Measurements from ENCODE around the gene SEMA4A. TPM values are rescaled to one million over a fixed set of nuclear protein-coding genes. Genes with fewer than 3 reads are reported as not detected.

SEMA4A gene
- total RNA-seq, 1 donor from 2014 or later = 0.66 TPM

DNA sequence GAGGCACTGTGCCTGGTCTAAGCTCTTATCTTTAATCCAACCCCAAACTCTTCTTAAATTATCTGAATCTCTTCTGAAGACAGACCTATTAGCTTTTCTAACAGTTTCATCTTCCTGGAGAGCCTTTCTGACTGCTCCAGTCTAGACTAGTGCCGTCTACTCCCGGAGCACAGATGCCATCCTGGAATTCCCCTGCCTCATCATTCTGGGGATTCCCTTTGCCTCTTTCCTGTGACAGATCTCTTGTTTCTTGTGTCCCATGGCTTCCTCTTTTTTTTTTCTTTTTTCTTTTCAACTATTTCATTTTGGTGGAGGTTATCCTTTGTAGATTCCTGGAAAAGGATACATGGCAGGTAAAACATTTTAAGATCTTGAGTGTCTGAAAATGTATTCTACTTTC is 11.7 kb downstream of the SEMA4A start:
- no peak for DNase-seq (ENCODE audit: low read depth)

DNA sequence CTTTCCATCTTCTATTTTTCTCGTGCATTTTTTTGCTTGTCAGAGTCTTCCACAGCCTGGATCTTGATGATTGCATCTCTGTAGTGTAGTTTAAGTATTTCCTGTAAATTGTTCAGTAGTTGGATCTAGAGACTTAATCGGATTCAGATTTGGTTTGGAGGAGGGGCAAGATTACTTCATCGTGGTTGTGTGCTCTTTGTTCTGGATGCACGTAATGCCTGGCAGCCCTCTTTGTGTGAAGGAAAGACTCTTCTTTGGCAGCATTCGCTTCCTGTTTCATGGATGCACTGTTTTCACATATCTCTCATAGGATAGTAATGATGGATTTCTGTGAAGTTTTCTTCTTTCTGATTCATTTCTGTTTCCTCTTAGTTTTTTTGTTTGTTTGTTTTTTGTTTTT is 14.2 kb downstream of the SEMA4A start:
- Mint-ChIP-seq H3K4me1 (ENCODE audit: low read depth, unreplicated experiment) (peaks cover 4% of the 10 kb centered on the region), H3K27me3 (ENCODE audit: low read depth, unreplicated experiment) (no peaks in the 10 kb centered on the region), H3K4me3 (ENCODE audit: unreplicated experiment) (no peak overlapping the region), H3K27ac (ENCODE audit: unreplicated experiment) (no peak overlapping the region), H3K36me3 (ENCODE audit: low read depth, unreplicated experiment) (no peaks in the 10 kb centered on the region), H3K9me3 (ENCODE audit: unreplicated experiment) (peaks cover 2% of the 10 kb centered on the region)
- FAIRE-seq (no peak), DNase-seq (ENCODE audit: low read depth) (peak; percentile 31)
- Histone ChIP-seq H3K79me2 (ENCODE audit: insufficient read depth, low read length) (no peaks in the 10 kb centered on the region), H3K9ac (ENCODE audit: low read length) (no peak overlapping the region), H3K27me3 (ENCODE audit: insufficient read depth, low read length) (no peaks in the 10 kb centered on the region), H2AFZ (ENCODE audit: low read depth, low read length) (no peak overlapping the region), H3K4me3 (ENCODE audit: insufficient read depth, low read depth, low read length) (no peak overlapping the region), H3K36me3 (ENCODE audit: insufficient read depth, low read length) (no peaks in the 10 kb centered on the region), H3K4me1 (ENCODE audit: insufficient read depth, low read length) (no peaks in the 10 kb centered on the region), H3K27ac (ENCODE audit: low read depth, low read length) (no peak overlapping the region), H3K4me2 (ENCODE audit: low read length) (no peak overlapping the region), H4K20me1 (ENCODE audit: insufficient read depth, low read length) (no peaks in the 10 kb centered on the region), H3K9me3 (ENCODE audit: insufficient read depth, low read depth, low read length) (no peaks in the 10 kb centered on the region)
- no peak for TF ChIP-seq EZH2 (IDR thresholded peaks at IDR 0.05; ENCODE audit: insufficient read depth, low read length)
- TF ChIP-seq, protein P1, sequence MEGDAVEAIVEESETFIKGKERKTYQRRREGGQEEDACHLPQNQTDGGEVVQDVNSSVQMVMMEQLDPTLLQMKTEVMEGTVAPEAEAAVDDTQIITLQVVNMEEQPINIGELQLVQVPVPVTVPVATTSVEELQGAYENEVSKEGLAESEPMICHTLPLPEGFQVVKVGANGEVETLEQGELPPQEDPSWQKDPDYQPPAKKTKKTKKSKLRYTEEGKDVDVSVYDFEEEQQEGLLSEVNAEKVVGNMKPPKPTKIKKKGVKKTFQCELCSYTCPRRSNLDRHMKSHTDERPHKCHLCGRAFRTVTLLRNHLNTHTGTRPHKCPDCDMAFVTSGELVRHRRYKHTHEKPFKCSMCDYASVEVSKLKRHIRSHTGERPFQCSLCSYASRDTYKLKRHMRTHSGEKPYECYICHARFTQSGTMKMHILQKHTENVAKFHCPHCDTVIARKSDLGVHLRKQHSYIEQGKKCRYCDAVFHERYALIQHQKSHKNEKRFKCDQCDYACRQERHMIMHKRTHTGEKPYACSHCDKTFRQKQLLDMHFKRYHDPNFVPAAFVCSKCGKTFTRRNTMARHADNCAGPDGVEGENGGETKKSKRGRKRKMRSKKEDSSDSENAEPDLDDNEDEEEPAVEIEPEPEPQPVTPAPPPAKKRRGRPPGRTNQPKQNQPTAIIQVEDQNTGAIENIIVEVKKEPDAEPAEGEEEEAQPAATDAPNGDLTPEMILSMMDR (IDR thresholded peaks at IDR 0.05; ENCODE audit: insufficient read depth, low read depth, low read length) = no peak

More for the DNA sequence above, 11.7 kb downstream of the SEMA4A start:
- Mint-ChIP-seq H3K27me3 (ENCODE audit: low read depth, unreplicated experiment) (peaks cover 4% of the 10 kb centered on the region), H3K4me3 (ENCODE audit: unreplicated experiment) (peak overlapping the region; percentile 69), H3K27ac (ENCODE audit: unreplicated experiment) (peak overlapping the region; percentile 62), H3K4me1 (ENCODE audit: low read depth, unreplicated experiment) (peaks cover 4% of the 10 kb centered on the region), H3K36me3 (ENCODE audit: low read depth, unreplicated experiment) (no peaks in the 10 kb centered on the region), H3K9me3 (ENCODE audit: unreplicated experiment) (peaks cover 2% of the 10 kb centered on the region)
- Histone ChIP-seq H3K36me3 (ENCODE audit: insufficient read depth, low read length) (no peaks in the 10 kb centered on the region), H3K79me2 (ENCODE audit: insufficient read depth, low read length) (no peaks in the 10 kb centered on the region), H3K4me2 (ENCODE audit: low read length) (no peak overlapping the region), H3K9ac (ENCODE audit: low read length) (no peak overlapping the region), H3K9me3 (ENCODE audit: insufficient read depth, low read depth, low read length) (no peaks in the 10 kb centered on the region), H3K4me3 (ENCODE audit: insufficient read depth, low read depth, low read length) (no peak overlapping the region), H4K20me1 (ENCODE audit: insufficient read depth, low read length) (no peaks in the 10 kb centered on the region), H3K27me3 (ENCODE audit: insufficient read depth, low read length) (no peaks in the 10 kb centered on the region), H3K4me1 (ENCODE audit: insufficient read depth, low read length) (peaks cover 11% of the 10 kb centered on the region), H3K27ac (ENCODE audit: low read depth, low read length) (no peak overlapping the region), H2AFZ (ENCODE audit: low read depth, low read length) (no peak overlapping the region)
- no peak for FAIRE-seq
- TF ChIP-seq EZH2 (IDR thresholded peaks at IDR 0.05; ENCODE audit: insufficient read depth, low read length) = no peak
- TF ChIP-seq, protein P1 (IDR thresholded peaks at IDR 0.05; ENCODE audit: insufficient read depth, low read depth, low read length) = no peak

DNA sequence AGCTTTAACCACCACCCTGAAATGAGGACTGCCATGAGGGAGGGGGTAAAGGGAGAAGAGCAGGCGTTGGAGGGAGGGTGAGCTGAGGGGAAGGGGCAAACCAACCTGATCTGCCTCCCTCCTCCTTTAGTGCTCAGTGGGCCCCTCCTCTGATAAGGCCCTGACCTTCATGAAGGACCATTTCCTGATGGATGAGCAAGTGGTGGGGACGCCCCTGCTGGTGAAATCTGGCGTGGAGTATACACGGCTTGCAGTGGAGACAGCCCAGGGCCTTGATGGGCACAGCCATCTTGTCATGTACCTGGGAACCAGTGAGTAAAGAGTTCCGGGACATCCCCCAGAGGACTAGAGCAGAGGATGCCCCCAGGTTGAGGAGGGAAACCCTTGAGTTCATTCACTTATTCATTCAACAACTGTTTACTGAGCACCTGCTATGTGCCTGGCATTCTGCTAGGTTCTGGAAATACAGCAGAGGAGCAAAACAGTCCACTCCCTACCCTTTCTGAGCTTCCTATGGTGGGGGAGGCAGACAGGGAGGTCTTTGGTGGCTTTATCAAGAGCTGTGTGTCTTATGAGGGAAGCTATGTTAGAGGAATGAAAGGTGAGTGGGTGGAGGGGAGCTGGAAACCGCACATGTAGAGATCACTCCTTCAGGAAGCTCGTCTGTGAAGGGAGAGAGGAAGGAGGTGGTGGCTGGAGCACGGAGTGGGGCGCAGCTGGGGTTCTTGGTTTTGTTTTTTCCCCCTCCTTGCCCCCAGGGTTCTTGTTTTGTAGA is 19.5 kb downstream of the SEMA4A start:
- H3K79me2 ChIP-seq (ENCODE audit: insufficient read depth, low read length) = no peaks in the 10 kb centered on the region
- H3K27me3 Mint-ChIP-seq (ENCODE audit: low read depth, unreplicated experiment) = peaks cover 21% of the 10 kb centered on the region
- no peak overlapping the region for H3K4me2 ChIP-seq (ENCODE audit: low read length)
- no peaks in the 10 kb centered on the region for H3K9me3 Mint-ChIP-seq (ENCODE audit: unreplicated experiment)
- FAIRE-seq (no peak), DNase-seq (ENCODE audit: low read depth) (no peak)
- no peak overlapping the region for H3K9ac ChIP-seq (ENCODE audit: low read length)
- TF ChIP-seq EZH2 (IDR thresholded peaks at IDR 0.05; ENCODE audit: insufficient read depth, low read length) = no peak
- TF ChIP-seq, protein P1 (IDR thresholded peaks at IDR 0.05; ENCODE audit: insufficient read depth, low read depth, low read length) = no peak
- no peaks in the 10 kb centered on the region for H4K20me1 ChIP-seq (ENCODE audit: insufficient read depth, low read length)
- H3K27me3 ChIP-seq (ENCODE audit: insufficient read depth, low read length) = peaks cover 2% of the 10 kb centered on the region
- H3K4me1 Mint-ChIP-seq (ENCODE audit: low read depth, unreplicated experiment) = no peaks in the 10 kb centered on the region
- H3K36me3 ChIP-seq (ENCODE audit: insufficient read depth, low read length) = no peaks in the 10 kb centered on the region
- H3K4me1 ChIP-seq (ENCODE audit: insufficient read depth, low read length) = no peaks in the 10 kb centered on the region
- H3K27ac Mint-ChIP-seq (ENCODE audit: unreplicated experiment) = no peak overlapping the region
- H3K27ac ChIP-seq (ENCODE audit: low read depth, low read length) = no peak overlapping the region
- no peak overlapping the region for H2AFZ ChIP-seq (ENCODE audit: low read depth, low read length)
- H3K36me3 Mint-ChIP-seq (ENCODE audit: low read depth, unreplicated experiment) = no peaks in the 10 kb centered on the region
- no peak overlapping the region for H3K4me3 ChIP-seq (ENCODE audit: insufficient read depth, low read depth, low read length)
- no peaks in the 10 kb centered on the region for H3K9me3 ChIP-seq (ENCODE audit: insufficient read depth, low read depth, low read length)
- no peak overlapping the region for H3K4me3 Mint-ChIP-seq (ENCODE audit: unreplicated experiment)

Measured in astrocyte (in vitro differentiated cells and primary cell).